ENCODE measurements around the gene DNM3.
A peak's percentile ranks its signal among the peaks of the same experiment; 100 is the strongest.

Gene DNM3

GRCh38 chr1:171819946-171820345, 21.4 kb upstream of the DNM3 start:
- no peak for DNase-seq

- no peak for DNase-seq
Observed at GRCh38 chr1:171826973-171827372, 14.3 kb upstream of the DNM3 start.

GRCh38 chr1:171828794-171829193, 12.5 kb upstream of the DNM3 start:
- DNase-seq = peak; percentile 17

- DNase-seq = no peak
Observed at GRCh38 chr1:171833091-171833825, 8.0 kb upstream of the DNM3 start.

GRCh38 chr1:171834821-171835220, 6.5 kb upstream of the DNM3 start:
- no peak for DNase-seq

GRCh38 chr1:171835891-171836290, 5.4 kb upstream of the DNM3 start:
- no peak for DNase-seq

- DNase-seq = no peak
Observed at GRCh38 chr1:171841931-171842761, 848 bp downstream of the DNM3 start.

GRCh38 chr1:171844381-171844780, 3.1 kb downstream of the DNM3 start:
- no peak for DNase-seq

GRCh38 chr1:171845998-171846397, 4.7 kb downstream of the DNM3 start:
- no peak for DNase-seq

- no peak for DNase-seq
Observed at GRCh38 chr1:171849245-171849898, 8.1 kb downstream of the DNM3 start.

GRCh38 chr1:171850651-171851350, 9.5 kb downstream of the DNM3 start:
- no peak for DNase-seq

- no peak for DNase-seq
Observed at GRCh38 chr1:171852272-171852671, 11.0 kb downstream of the DNM3 start.

GRCh38 chr1:171855381-171855780, 14.1 kb downstream of the DNM3 start:
- no peak for DNase-seq

GRCh38 chr1:171858696-171859095, 17.4 kb downstream of the DNM3 start:
- DNase-seq = no peak

GRCh38 chr1:171860696-171861095, 19.4 kb downstream of the DNM3 start:
- no peak for DNase-seq

GRCh38 chr1:171863531-171863930, 22.2 kb downstream of the DNM3 start:
- no peak for DNase-seq

- no peak for DNase-seq
Observed at GRCh38 chr1:171864308-171864707, 23.0 kb downstream of the DNM3 start.

GRCh38 chr1:171865106-171865505, 23.8 kb downstream of the DNM3 start:
- no peak for DNase-seq

GRCh38 chr1:171867236-171867635, 25.9 kb downstream of the DNM3 start:
- DNase-seq = no peak

GRCh38 chr1:171868217-171868803, 27.0 kb downstream of the DNM3 start:
- no peak for DNase-seq

GRCh38 chr1:171869097-171869496, 27.8 kb downstream of the DNM3 start:
- no peak for DNase-seq

GRCh38 chr1:171871848-171872247, 30.6 kb downstream of the DNM3 start:
- DNase-seq = no peak

GRCh38 chr1:171872430-171872829, 31.1 kb downstream of the DNM3 start:
- DNase-seq = no peak
